ENCODE results near the gene MT1X. TPM values are rescaled to one million over a fixed set of nuclear protein-coding genes. Genes with fewer than 3 reads are reported as not detected.
A peak's percentile ranks its signal among the peaks of the same experiment; 100 is the strongest.

MT1X gene
- total and polyA plus RNA-seq, 2 of the 13 experiments (the other 11 are each of a cell fraction or from before 2014, with no cell fraction given) = 19.7 to 288 TPM

GRCh38 chr16:56681939-56682702, at the start of gene MT1X (continued):
- TF ChIP-seq ZNF749 (CRISPR knock-in tag; IDR thresholded peaks at IDR 0.05; ENCODE audit: borderline replicate concordance) (peak; percentile 49; the same call in 1 of the 2 replicates), ELF3 (CRISPR knock-in tag; IDR thresholded peaks at IDR 0.05) (peak; percentile 53; the same call in 1 of the 2 replicates), SIN3B (IDR thresholded peaks at IDR 0.05; ENCODE audit: low read length) (no peak), BCLAF1 (IDR thresholded peaks at IDR 0.05) (no peak), ZFP62 (CRISPR knock-in tag; IDR thresholded peaks at IDR 0.05) (no peak), PHF20 (CRISPR knock-in tag; IDR thresholded peaks at IDR 0.05) (0 out of 2 replicates have a peak, but pooled peaks have one; percentile 66), RARG (CRISPR knock-in tag; IDR thresholded peaks at IDR 0.05; ENCODE audit: low read depth) (no peak), MAFK (conservative IDR thresholded peaks at IDR 0.05 in 1 of 2, IDR thresholded peaks at IDR 0.05 in 1 of 2; ENCODE audit: low read length in 2 of 2) (peak; percentile 39 to 58; a peak in 3 of 4 replicates), FUBP1 (CRISPR knock-in tag; IDR thresholded peaks at IDR 0.05; ENCODE audit: borderline replicate concordance) (no peak), JUN (CRISPR knock-in tag; IDR thresholded peaks at IDR 0.05) (peak; percentile 76; the same call in 1 of the 2 replicates), HNRNPUL1 (IDR thresholded peaks at IDR 0.05; ENCODE audit: low read depth, low read length) (no peak), DR1 (CRISPR knock-in tag; IDR thresholded peaks at IDR 0.05) (peak; percentile 95), ZNF720 (CRISPR knock-in tag; IDR thresholded peaks at IDR 0.05) (no peak), MXI1 (IDR thresholded peaks at IDR 0.05; ENCODE audit: borderline replicate concordance, low read depth, low read length) (peak; percentile 33; the same call in 1 of the 3 replicates), ZNF142 (CRISPR knock-in tag; IDR thresholded peaks at IDR 0.05) (peak; percentile 57; the same call in 1 of the 2 replicates)

All from HepG2 (cell line).